Measurements from ENCODE around the gene HOTAIR. TPM values are rescaled to one million over a fixed set of nuclear protein-coding genes. Genes with fewer than 3 reads are reported as not detected.

Gene HOTAIR
- polyA plus RNA-seq, 1 experiment = not detected

- H3K27ac ChIP-seq (ENCODE audit: low read depth, low read length) = no peak overlapping the region
- H3K27me3 ChIP-seq (ENCODE audit: control insufficient read depth, insufficient read depth, low read length) = peaks cover 92% of the 10 kb centered on the region
- TF ChIP-seq CTCF (IDR thresholded peaks at IDR 0.05; ENCODE audit: low read depth, low read length) = no peak
- ChIA-PET POLR2A (no interaction called here), CTCF (no interaction called here)
- no peak for DNase-seq (ENCODE audit: low read depth, low spot score)
- H3K4me3 ChIP-seq (ENCODE audit: low read depth, low read length) = no peak overlapping the region
- H3K9me3 ChIP-seq (ENCODE audit: control insufficient read depth, insufficient read depth, low read length) = peaks cover 14% of the 10 kb centered on the region; the same call in 1 of the 2 replicates
Measured at GRCh38 chr12:53947743-53948142, 27.0 kb downstream of the HOTAIR start.

GRCh38 chr12:53944907-53945847 is 29.6 kb downstream of the HOTAIR start:
- Histone ChIP-seq H3K4me3 (ENCODE audit: low read depth, low read length) (no peak overlapping the region), H3K27ac (ENCODE audit: low read depth, low read length) (no peak overlapping the region), H3K9me3 (ENCODE audit: control insufficient read depth, insufficient read depth, low read length) (peaks cover 5% of the 10 kb centered on the region; the same call in 1 of the 2 replicates), H3K27me3 (ENCODE audit: control insufficient read depth, insufficient read depth, low read length) (peaks cover 90% of the 10 kb centered on the region)
- TF ChIP-seq CTCF (IDR thresholded peaks at IDR 0.05; ENCODE audit: low read depth, low read length) = no peak
- ChIA-PET CTCF (no interaction called here), POLR2A (no interaction called here)
- no peak for DNase-seq (ENCODE audit: low read depth, low spot score)

GRCh38 chr12:53944209-53944608 is 30.5 kb downstream of the HOTAIR start:
- peaks cover 89% of the 10 kb centered on the region for H3K27me3 ChIP-seq (ENCODE audit: control insufficient read depth, insufficient read depth, low read length)
- H3K4me3 ChIP-seq (ENCODE audit: low read depth, low read length) = no peak overlapping the region
- POLR2A ChIA-PET = no interaction called here
- no peak for DNase-seq (ENCODE audit: low read depth, low spot score)
- CTCF ChIA-PET = no interaction called here
- H3K9me3 ChIP-seq (ENCODE audit: control insufficient read depth, insufficient read depth, low read length) = peaks cover 5% of the 10 kb centered on the region; the same call in 1 of the 2 replicates
- no peak for TF ChIP-seq CTCF (IDR thresholded peaks at IDR 0.05; ENCODE audit: low read depth, low read length)
- no peak overlapping the region for H3K27ac ChIP-seq (ENCODE audit: low read depth, low read length)

GRCh38 chr12:53942467-53942997 is 32.2 kb downstream of the HOTAIR start:
- TF ChIP-seq CTCF (IDR thresholded peaks at IDR 0.05; ENCODE audit: low read depth, low read length) = no peak
- CTCF ChIA-PET = interaction anchor here (1.1 kb wide), 1 partner anchor 259 kb away, joined by 3 read pairs; no protein-coding TSS in a partner anchor
- peaks cover 15% of the 10 kb centered on the region; the same call in 1 of the 2 replicates for H3K9me3 ChIP-seq (ENCODE audit: control insufficient read depth, insufficient read depth, low read length)
- no peak overlapping the region for H3K27ac ChIP-seq (ENCODE audit: low read depth, low read length)
- peaks cover 87% of the 10 kb centered on the region for H3K27me3 ChIP-seq (ENCODE audit: control insufficient read depth, insufficient read depth, low read length)
- DNase-seq (ENCODE audit: low read depth, low spot score) = no peak
- H3K4me3 ChIP-seq (ENCODE audit: low read depth, low read length) = no peak overlapping the region
- POLR2A ChIA-PET = no interaction called here

- no peak overlapping the region for H3K27ac ChIP-seq (ENCODE audit: low read depth, low read length)
- no peak overlapping the region for H3K4me3 ChIP-seq (ENCODE audit: low read depth, low read length)
- peaks cover 15% of the 10 kb centered on the region; the same call in 1 of the 2 replicates for H3K9me3 ChIP-seq (ENCODE audit: control insufficient read depth, insufficient read depth, low read length)
- CTCF ChIA-PET = no interaction called here
- H3K27me3 ChIP-seq (ENCODE audit: control insufficient read depth, insufficient read depth, low read length) = peaks cover 90% of the 10 kb centered on the region
- no peak for TF ChIP-seq CTCF (IDR thresholded peaks at IDR 0.05; ENCODE audit: low read depth, low read length)
- POLR2A ChIA-PET = no interaction called here
- no peak for DNase-seq (ENCODE audit: low read depth, low spot score)
Measured at GRCh38 chr12:53941750-53942149, 33.0 kb downstream of the HOTAIR start.

Data from AG04450 (cell line).